AG04450 (cell line): ENCODE measurements around the gene KCTD7. TPM values are rescaled to one million over a fixed set of nuclear protein-coding genes. Genes with fewer than 3 reads are reported as not detected.
"Not testable (repeated sequence)": the region's sequence is repeated elsewhere in the genome, so short reads cannot be mapped to it uniquely, and the experiment has no call there.

Experiments
- CTCF ChIA-PET: fragments of 300-600, 350-600 bp; formaldehyde crosslinking; extraction: SDS; loops from one replicate; lab custom pipeline; 2022; ENCODE audit warnings: antibody characterized with exemption, inconsistent platforms; lab: Charles Lee
- POLR2A ChIA-PET: fragments of 350-600 bp; formaldehyde crosslinking; extraction: SDS; loops from one replicate; lab custom pipeline; 2021; ENCODE audit warnings: antibody characterized with exemption, inconsistent platforms; lab: Yijun Ruan, JAX
- DNase-seq: peaks from one replicate; pipeline ENCODE4 v3.0.0-alpha.2; 2011; ENCODE audit warnings: low read depth, low spot score
- H3K27ac ChIP-seq: one replicate; pipeline ENCODE4 v1.5.1; 2012; ENCODE audit warnings: low read depth, low read length, control low read depth
- H3K27me3 ChIP-seq: one replicate; pipeline ENCODE4 v1.6.0; 2012; ENCODE audit warnings: low read length; ENCODE audit not compliant: control insufficient read depth, insufficient read depth
- H3K4me3 ChIP-seq: 2 replicates; pipeline ENCODE4 v1.5.1; 2011; ENCODE audit warnings: mild to moderate bottlenecking, low read depth, low read length, control low read depth
- H3K9me3 ChIP-seq: 2 replicates; pipeline ENCODE4 v1.5.1; 2012; ENCODE audit warnings: low read length; ENCODE audit not compliant: control insufficient read depth, insufficient read depth
- CTCF ChIP-seq: IDR thresholded peaks from 2 replicates; pipeline ENCODE4 v1.5.1; 2011; ENCODE audit warnings: low read depth, low read length, control low read depth, inconsistent platforms
- polyA plus RNA-seq: library from polyadenylated mRNA; depleted of rRNA; stranded (reverse); fragments of >200 nt; gene quantifications from 2 replicates; pipeline ENCODE4 v1.2.3, GENCODE V29; 2011; rRNA removed

Gene KCTD7
- polyA plus RNA-seq, 1 experiment, result 14.7 TPM

GRCh38 chr7:66687186-66687585 lies 58.5 kb downstream of the KCTD7 start:
- DNase-seq, result no peak
- no peak overlapping the region for H3K27ac ChIP-seq
- H3K27me3 ChIP-seq, result no peaks in the 10 kb centered on the region
- H3K4me3 ChIP-seq, result no peak overlapping the region
- H3K9me3 ChIP-seq, result no peaks in the 10 kb centered on the region; the same call in 1 of the 2 replicates
- ChIA-PET CTCF (interaction anchor here (0.7 kb wide), 1 partner anchor 90 kb away, joined by 4 read pairs; no protein-coding TSS in a partner anchor), POLR2A (no interaction called here)
- TF ChIP-seq CTCF, result no peak

- H3K9me3 ChIP-seq, POLR2A ChIA-PET, H3K27ac ChIP-seq, H3K4me3 ChIP-seq, H3K27me3 ChIP-seq, DNase-seq: not testable (repeated sequence)
- CTCF ChIA-PET, result interaction anchor here (0.7 kb wide), 1 partner anchor 90 kb away, joined by 4 read pairs; no protein-coding TSS in a partner anchor
Observed at GRCh38 chr7:66687672-66688071, 59.0 kb downstream of the KCTD7 start.

- no peaks in the 10 kb centered on the region for H3K27me3 ChIP-seq
- no peak overlapping the region for H3K27ac ChIP-seq
- no peaks in the 10 kb centered on the region for H3K9me3 ChIP-seq
- ChIA-PET POLR2A (no interaction called here), CTCF (interaction anchor here (0.5 kb wide), 1 partner anchor 78 kb away, joined by 15 read pairs; no protein-coding TSS in a partner anchor)
- H3K4me3 ChIP-seq, result no peak overlapping the region
- no peak for DNase-seq
- TF ChIP-seq CTCF, result no peak
Observed at GRCh38 chr7:66689081-66689480, 60.4 kb downstream of the KCTD7 start.

- DNase-seq, result no peak
- Histone ChIP-seq H3K9me3 (no peaks in the 10 kb centered on the region), H3K27me3 (no peaks in the 10 kb centered on the region), H3K27ac (no peak overlapping the region), H3K4me3 (no peak overlapping the region)
- TF ChIP-seq CTCF, result no peak
- ChIA-PET POLR2A (no interaction called here), CTCF (no interaction called here)
Observed at GRCh38 chr7:66693331-66693730, 64.7 kb downstream of the KCTD7 start.

Other genes with a start within 250 kb of the KCTD7 start
- gene RABGEF1, start 111.9 kb downstream of the KCTD7 start, polyA plus RNA-seq, result 27.1 and 30.6 TPM in 2 replicates